Liver (tissue), 9 donors: ENCODE data around the gene ELL. TPM values are rescaled to one million over a fixed set of nuclear protein-coding genes. Genes with fewer than 3 reads are reported as not detected.

Experiments used
- DNase-seq: peaks from one replicate; pipeline ENCODE4 v3.0.0-alpha.2; 2017; ENCODE audit warnings: low spot score
- H3K27ac ChIP-seq, 2 donors: one replicate each; pipeline ENCODE4 v1.7.0; 2013; ENCODE audit warnings: inconsistent platforms in 2 of 2, low read length in 2 of 2, control low read depth in 1 of 2, low read depth in 1 of 2, mild to moderate bottlenecking in 1 of 2
- H3K27me3 ChIP-seq, 4 donors: one replicate each; pipeline versions ENCODE4 v1.6.1 to v1.7.0; 2013; ENCODE audit warnings: low read length in 3 of 4, inconsistent platforms in 1 of 4, mild to moderate bottlenecking in 1 of 4, moderate library complexity in 1 of 4; ENCODE audit not compliant: control insufficient read depth in 4 of 4, insufficient read depth in 4 of 4
- H3K36me3 ChIP-seq, 4 donors: one replicate each; pipeline versions ENCODE4 v1.6.1 to v1.7.0; 2013; ENCODE audit warnings: low read length in 3 of 4, mild to moderate bottlenecking in 3 of 4, low read depth in 1 of 4, moderate library complexity in 1 of 4; ENCODE audit not compliant: control insufficient read depth in 4 of 4, insufficient read depth in 3 of 4
- H3K4me1 ChIP-seq, 4 donors: one replicate each; pipeline versions ENCODE4 v1.6.1 to v1.7.0; 2013; ENCODE audit warnings: low read length in 3 of 4, mild to moderate bottlenecking in 3 of 4, moderate library complexity in 1 of 4; ENCODE audit not compliant: control insufficient read depth in 4 of 4, insufficient read depth in 4 of 4
- H3K4me3 ChIP-seq, 3 donors: one replicate each; pipeline versions ENCODE4 v1.6.1 to v1.7.0; 2013; ENCODE audit warnings: low read length in 3 of 3, control low read depth in 1 of 3, low read depth in 1 of 3, mild to moderate bottlenecking in 1 of 3
- H3K9ac ChIP-seq, 2 donors: one replicate each; pipeline ENCODE4 v1.7.0; 2013; ENCODE audit warnings: low read length in 2 of 2, mild to moderate bottlenecking in 2 of 2, moderate library complexity in 2 of 2, control low read depth in 1 of 2, low read depth in 1 of 2
- H3K9me3 ChIP-seq, 4 donors: one replicate each; pipeline versions ENCODE4 v1.6.1 to v1.7.0; 2013; ENCODE audit warnings: low read length in 3 of 4; ENCODE audit not compliant: control insufficient read depth in 4 of 4
- CTCF ChIP-seq: fragments of 150-350 bp; IDR thresholded peaks from 2 replicates; pipeline ENCODE4 v1.5.1; 2017; ENCODE audit warnings: improper control_type of control experiment, low read depth, low read length; ENCODE audit not compliant: missing input control
- EGR1 ChIP-seq, 2 donors: IDR thresholded peaks; 2 replicates each; pipeline ENCODE4 v1.6.1; 2016 to 2018; ENCODE audit warnings: antibody characterized with exemption in 2 of 2, low read depth in 2 of 2
- FOXA1 ChIP-seq: IDR thresholded peaks from 2 replicates; pipeline ENCODE4 v1.6.1; 2016; ENCODE audit warnings: antibody characterized with exemption
- FOXA2 ChIP-seq: IDR thresholded peaks from 2 replicates; pipeline ENCODE4 v1.6.1; 2016; ENCODE audit warnings: antibody characterized with exemption
- HNF4A ChIP-seq, 2 donors: conservative IDR thresholded peaks; 2 replicates each; pipeline ENCODE4 v1.6.1; 2016; ENCODE audit warnings: antibody characterized with exemption in 2 of 2, mild to moderate bottlenecking in 2 of 2
- HNF4G ChIP-seq: IDR thresholded peaks from 2 replicates; pipeline ENCODE4 v1.6.1; 2016; ENCODE audit warnings: antibody characterized with exemption
- JUND ChIP-seq, 2 donors: IDR thresholded peaks; 2 replicates each; pipeline ENCODE4 v1.6.1; 2016; ENCODE audit warnings: antibody characterized with exemption in 2 of 2
- MAX ChIP-seq: IDR thresholded peaks from 2 replicates; pipeline ENCODE4 v1.6.1; 2016; ENCODE audit warnings: antibody characterized with exemption
- NR2F2 ChIP-seq: IDR thresholded peaks from 2 replicates; pipeline ENCODE4 v1.6.1; 2016; ENCODE audit warnings: antibody characterized with exemption
- RAD21 ChIP-seq, 2 donors: IDR thresholded peaks; 2 replicates each; pipeline ENCODE4 v1.6.1; 2016; ENCODE audit warnings: antibody characterized with exemption in 2 of 2, mild to moderate bottlenecking in 2 of 2
- RXRA ChIP-seq, 2 donors: IDR thresholded peaks; 2 replicates each; pipeline ENCODE4 v1.6.1; 2017 to 2018; ENCODE audit warnings: antibody characterized with exemption in 2 of 2, mild to moderate bottlenecking in 1 of 2
- SP1 ChIP-seq: IDR thresholded peaks from 2 replicates; pipeline ENCODE4 v1.6.1; 2018; ENCODE audit warnings: antibody characterized with exemption, mild to moderate bottlenecking
- TAF1 ChIP-seq: conservative IDR thresholded peaks from 2 replicates; pipeline ENCODE4 v1.6.1; 2016; ENCODE audit warnings: antibody characterized with exemption, mild to moderate bottlenecking
- YY1 ChIP-seq: IDR thresholded peaks from 2 replicates; pipeline ENCODE4 v1.6.1; 2016; ENCODE audit warnings: antibody characterized with exemption, mild to moderate bottlenecking
- WGBS: extraction: QIAGEN DNeasy Blood & Tissue Kit; methylation state at CpG from one replicate; pipeline ENCODE4 v1.1.7; 2013; 5-methylcytosine and 5-hydroxymethylcytosine counted together
- polyA plus RNA-seq, 2 donors: library from polyadenylated mRNA; stranded (reverse) in 1 of 2; unstranded in 1 of 2; fragments of 200-250 nt in 1 of 2; fragments of >200 nt in 1 of 2; fragmentation: Nextera tagmentation in 1 of 2; extraction: Ambion mirVana in 1 of 2; gene quantifications; one replicate each; pipeline versions ENCODE4 v1.2.1 to v1.2.3, GENCODE V29; 2013 to 2015
- total RNA-seq, 2 donors: library from RNA; depleted of rRNA; stranded (reverse); fragments of >200 nt; gene quantifications; one replicate each; pipeline ENCODE4 v1.2.3, GENCODE V29; 2014
- TF ChIP-seq, protein P1 (sequence below): IDR thresholded peaks from 2 replicates; pipeline ENCODE4 v1.6.1; 2016; ENCODE audit warnings: antibody characterized with exemption
- TF ChIP-seq, protein P2 (sequence below): IDR thresholded peaks from 2 replicates; pipeline ENCODE4 v1.6.1; 2016; ENCODE audit warnings: antibody characterized with exemption, mild to moderate bottlenecking
- TF ChIP-seq, protein P3 (sequence below): IDR thresholded peaks from 2 replicates; pipeline ENCODE4 v1.6.1; 2016; ENCODE audit warnings: antibody characterized with exemption
- donor health status: healthy.
- donor health status: healthy.
- donor health status: healthy.
- donor health status: healthy.
- donor health status: healthy.

The ELL gene
- total and polyA plus RNA-seq, 4 donors = 4.5 to 10.5 (median 6.6) TPM

- H3K27ac ChIP-seq = peak overlapping the region; percentile 28 to 47
- no peak overlapping the region for H3K9ac ChIP-seq
- TF ChIP-seq FOXA1 = no peak
- TF ChIP-seq, protein P1, sequence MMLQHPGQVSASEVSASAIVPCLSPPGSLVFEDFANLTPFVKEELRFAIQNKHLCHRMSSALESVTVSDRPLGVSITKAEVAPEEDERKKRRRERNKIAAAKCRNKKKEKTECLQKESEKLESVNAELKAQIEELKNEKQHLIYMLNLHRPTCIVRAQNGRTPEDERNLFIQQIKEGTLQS = no peak
- no peak for TF ChIP-seq CTCF
- TF ChIP-seq, protein P2, sequence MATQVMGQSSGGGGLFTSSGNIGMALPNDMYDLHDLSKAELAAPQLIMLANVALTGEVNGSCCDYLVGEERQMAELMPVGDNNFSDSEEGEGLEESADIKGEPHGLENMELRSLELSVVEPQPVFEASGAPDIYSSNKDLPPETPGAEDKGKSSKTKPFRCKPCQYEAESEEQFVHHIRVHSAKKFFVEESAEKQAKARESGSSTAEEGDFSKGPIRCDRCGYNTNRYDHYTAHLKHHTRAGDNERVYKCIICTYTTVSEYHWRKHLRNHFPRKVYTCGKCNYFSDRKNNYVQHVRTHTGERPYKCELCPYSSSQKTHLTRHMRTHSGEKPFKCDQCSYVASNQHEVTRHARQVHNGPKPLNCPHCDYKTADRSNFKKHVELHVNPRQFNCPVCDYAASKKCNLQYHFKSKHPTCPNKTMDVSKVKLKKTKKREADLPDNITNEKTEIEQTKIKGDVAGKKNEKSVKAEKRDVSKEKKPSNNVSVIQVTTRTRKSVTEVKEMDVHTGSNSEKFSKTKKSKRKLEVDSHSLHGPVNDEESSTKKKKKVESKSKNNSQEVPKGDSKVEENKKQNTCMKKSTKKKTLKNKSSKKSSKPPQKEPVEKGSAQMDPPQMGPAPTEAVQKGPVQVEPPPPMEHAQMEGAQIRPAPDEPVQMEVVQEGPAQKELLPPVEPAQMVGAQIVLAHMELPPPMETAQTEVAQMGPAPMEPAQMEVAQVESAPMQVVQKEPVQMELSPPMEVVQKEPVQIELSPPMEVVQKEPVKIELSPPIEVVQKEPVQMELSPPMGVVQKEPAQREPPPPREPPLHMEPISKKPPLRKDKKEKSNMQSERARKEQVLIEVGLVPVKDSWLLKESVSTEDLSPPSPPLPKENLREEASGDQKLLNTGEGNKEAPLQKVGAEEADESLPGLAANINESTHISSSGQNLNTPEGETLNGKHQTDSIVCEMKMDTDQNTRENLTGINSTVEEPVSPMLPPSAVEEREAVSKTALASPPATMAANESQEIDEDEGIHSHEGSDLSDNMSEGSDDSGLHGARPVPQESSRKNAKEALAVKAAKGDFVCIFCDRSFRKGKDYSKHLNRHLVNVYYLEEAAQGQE = no peak
- TF ChIP-seq JUND (IDR thresholded peaks at IDR 0.05) = no peak
- TF ChIP-seq SP1 = no peak
- TF ChIP-seq FOXA2 = no peak
- no peak for TF ChIP-seq RXRA (IDR thresholded peaks at IDR 0.05)
- TF ChIP-seq YY1 = no peak
- TF ChIP-seq, protein P3, sequence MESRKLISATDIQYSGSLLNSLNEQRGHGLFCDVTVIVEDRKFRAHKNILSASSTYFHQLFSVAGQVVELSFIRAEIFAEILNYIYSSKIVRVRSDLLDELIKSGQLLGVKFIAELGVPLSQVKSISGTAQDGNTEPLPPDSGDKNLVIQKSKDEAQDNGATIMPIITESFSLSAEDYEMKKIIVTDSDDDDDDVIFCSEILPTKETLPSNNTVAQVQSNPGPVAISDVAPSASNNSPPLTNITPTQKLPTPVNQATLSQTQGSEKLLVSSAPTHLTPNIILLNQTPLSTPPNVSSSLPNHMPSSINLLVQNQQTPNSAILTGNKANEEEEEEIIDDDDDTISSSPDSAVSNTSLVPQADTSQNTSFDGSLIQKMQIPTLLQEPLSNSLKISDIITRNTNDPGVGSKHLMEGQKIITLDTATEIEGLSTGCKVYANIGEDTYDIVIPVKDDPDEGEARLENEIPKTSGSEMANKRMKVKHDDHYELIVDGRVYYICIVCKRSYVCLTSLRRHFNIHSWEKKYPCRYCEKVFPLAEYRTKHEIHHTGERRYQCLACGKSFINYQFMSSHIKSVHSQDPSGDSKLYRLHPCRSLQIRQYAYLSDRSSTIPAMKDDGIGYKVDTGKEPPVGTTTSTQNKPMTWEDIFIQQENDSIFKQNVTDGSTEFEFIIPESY = no peak
- TF ChIP-seq TAF1 = no peak
- no peak for TF ChIP-seq HNF4A (conservative IDR thresholded peaks at IDR 0.05)
- 25% methylated on average over 59 of the region's 59 CpGs for WGBS
- no peak for DNase-seq
- peaks cover 0 to 23% (median 10%) of the 10 kb centered on the region in 4 donors for H3K4me1 ChIP-seq
- H3K4me3 ChIP-seq = peak overlapping the region in 1 of 3 donors; percentile 36
- H3K36me3 ChIP-seq = no peaks in the 10 kb centered on the region
- no peaks in the 10 kb centered on the region for H3K27me3 ChIP-seq
- no peaks in the 10 kb centered on the region for H3K9me3 ChIP-seq
Measured at GRCh38 chr19:18433015-18433691, 88.7 kb downstream of the ELL start.

- WGBS = 90% methylated on average over 13 of the region's 13 CpGs
- no peak for DNase-seq
- no peak overlapping the region for H3K4me3 ChIP-seq
- peaks cover 0 to 18% (median 6%) of the 10 kb centered on the region in 4 donors for H3K4me1 ChIP-seq
- no peaks in the 10 kb centered on the region for H3K36me3 ChIP-seq
- H3K9ac ChIP-seq = no peak overlapping the region
- peak overlapping the region in 1 of 2 donors; percentile 28 for H3K27ac ChIP-seq
- H3K27me3 ChIP-seq = no peaks in the 10 kb centered on the region
- H3K9me3 ChIP-seq = no peaks in the 10 kb centered on the region
- TF ChIP-seq, protein P3 = no peak
- TF ChIP-seq HNF4G (no peak), YY1 (no peak), EGR1 (IDR thresholded peaks at IDR 0.05; ENCODE audit: low read depth in 2 of 2) (no peak), RAD21 (IDR thresholded peaks at IDR 0.05) (no peak), CTCF (no peak), MAX (no peak), JUND (IDR thresholded peaks at IDR 0.05) (no peak), HNF4A (conservative IDR thresholded peaks at IDR 0.05) (no peak), NR2F2 (no peak), FOXA1 (no peak)
- TF ChIP-seq, protein P1 = no peak
Measured at GRCh38 chr19:18432275-18433014, 89.4 kb downstream of the ELL start.
